Measurements from ENCODE around the gene AQP2. TPM values are rescaled to one million over a fixed set of nuclear protein-coding genes. Genes with fewer than 3 reads are reported as not detected.

Gene AQP2, protein sequence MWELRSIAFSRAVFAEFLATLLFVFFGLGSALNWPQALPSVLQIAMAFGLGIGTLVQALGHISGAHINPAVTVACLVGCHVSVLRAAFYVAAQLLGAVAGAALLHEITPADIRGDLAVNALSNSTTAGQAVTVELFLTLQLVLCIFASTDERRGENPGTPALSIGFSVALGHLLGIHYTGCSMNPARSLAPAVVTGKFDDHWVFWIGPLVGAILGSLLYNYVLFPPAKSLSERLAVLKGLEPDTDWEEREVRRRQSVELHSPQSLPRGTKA
- total RNA-seq = not detected

DNA sequence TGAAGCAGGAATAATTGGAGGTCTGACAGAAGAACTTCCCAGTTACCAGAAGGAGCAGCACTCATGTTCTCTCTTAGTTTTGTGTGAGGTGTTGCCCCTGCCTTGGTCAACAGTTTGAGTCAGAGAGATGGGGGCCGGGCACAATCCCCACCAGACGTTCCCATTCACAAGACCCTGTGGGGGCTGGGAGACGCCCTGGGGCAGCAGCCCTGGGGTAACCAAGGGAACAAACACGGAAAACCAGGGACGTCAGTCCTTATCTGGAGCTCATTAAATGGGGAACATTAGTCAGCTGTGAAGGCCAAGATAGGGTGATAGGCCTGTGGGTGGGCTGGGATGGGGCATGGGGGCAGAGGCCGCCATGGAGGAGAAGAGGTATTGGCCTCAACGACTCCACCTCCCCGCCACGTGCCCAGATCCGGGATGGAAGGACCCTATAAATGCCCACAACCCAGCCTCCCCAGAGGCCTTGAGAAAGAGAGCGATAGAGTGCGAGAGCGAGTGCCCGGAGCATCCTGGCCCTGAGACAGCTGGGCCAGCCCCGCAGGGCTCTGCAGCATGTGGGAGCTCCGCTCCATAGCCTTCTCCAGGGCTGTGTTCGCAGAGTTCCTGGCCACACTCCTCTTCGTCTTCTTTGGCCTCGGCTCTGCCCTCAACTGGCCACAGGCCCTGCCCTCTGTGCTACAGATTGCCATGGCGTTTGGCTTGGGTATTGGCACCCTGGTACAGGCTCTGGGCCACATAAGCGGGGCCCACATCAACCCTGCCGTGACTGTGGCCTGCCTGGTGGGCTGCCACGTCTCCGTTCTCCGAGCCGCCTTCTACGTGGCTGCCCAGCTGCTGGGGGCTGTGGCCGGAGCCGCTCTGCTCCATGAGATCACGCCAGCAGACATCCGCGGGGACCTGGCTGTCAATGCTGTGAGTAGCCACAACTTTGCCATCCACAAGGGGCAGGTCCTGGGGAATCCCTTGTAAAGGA lies at the start of gene AQP2:
TSS of gene AQP2 (plus strand) at position 465 of the 979 bp plus-strand sequence. CDS start at position 559, 94 bp downstream.
- DNase-seq = no peak
- no peak within 1 kb of the TSS for H3K27ac ChIP-seq
- H3K9ac ChIP-seq (ENCODE audit: low read depth in 2 of 2, low read length in 2 of 2) = no peak within 1 kb of the TSS

DNA sequence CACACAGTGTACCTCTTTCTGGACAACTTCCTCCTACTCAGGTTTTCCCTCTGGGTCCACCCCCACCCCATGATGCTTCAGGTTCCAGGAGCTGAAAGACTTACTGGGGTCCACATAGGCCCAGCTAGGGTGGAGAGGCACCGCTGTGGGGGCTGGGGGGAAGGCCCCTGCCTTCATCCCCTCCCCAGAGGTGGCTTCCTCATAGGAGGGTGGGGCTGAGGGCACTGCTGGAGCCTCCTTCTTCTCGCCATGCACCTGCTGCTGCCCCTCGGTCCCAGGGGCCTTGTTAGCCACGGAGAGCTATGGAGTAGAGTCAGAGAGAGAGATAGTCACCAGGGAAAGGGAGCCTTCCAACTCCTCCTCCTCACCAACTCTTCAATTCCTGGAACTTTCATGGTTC lies 49.5 kb upstream of the AQP2 start:
- no peaks in the 10 kb centered on the region for H3K36me3 ChIP-seq
- no peak overlapping the region for H3K4me3 ChIP-seq
- H3K9ac ChIP-seq (ENCODE audit: low read depth in 2 of 2, low read length in 2 of 2) = no peak overlapping the region
- H3K9me3 ChIP-seq = no peaks in the 10 kb centered on the region
- H3K4me1 ChIP-seq = no peaks in the 10 kb centered on the region
- peaks cover 6% of the 10 kb centered on the region for H3K27me3 ChIP-seq
- intact Hi-C loops (cut with DNase I) = no loop called here
- TF ChIP-seq, protein P1, sequence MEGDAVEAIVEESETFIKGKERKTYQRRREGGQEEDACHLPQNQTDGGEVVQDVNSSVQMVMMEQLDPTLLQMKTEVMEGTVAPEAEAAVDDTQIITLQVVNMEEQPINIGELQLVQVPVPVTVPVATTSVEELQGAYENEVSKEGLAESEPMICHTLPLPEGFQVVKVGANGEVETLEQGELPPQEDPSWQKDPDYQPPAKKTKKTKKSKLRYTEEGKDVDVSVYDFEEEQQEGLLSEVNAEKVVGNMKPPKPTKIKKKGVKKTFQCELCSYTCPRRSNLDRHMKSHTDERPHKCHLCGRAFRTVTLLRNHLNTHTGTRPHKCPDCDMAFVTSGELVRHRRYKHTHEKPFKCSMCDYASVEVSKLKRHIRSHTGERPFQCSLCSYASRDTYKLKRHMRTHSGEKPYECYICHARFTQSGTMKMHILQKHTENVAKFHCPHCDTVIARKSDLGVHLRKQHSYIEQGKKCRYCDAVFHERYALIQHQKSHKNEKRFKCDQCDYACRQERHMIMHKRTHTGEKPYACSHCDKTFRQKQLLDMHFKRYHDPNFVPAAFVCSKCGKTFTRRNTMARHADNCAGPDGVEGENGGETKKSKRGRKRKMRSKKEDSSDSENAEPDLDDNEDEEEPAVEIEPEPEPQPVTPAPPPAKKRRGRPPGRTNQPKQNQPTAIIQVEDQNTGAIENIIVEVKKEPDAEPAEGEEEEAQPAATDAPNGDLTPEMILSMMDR (IDR thresholded peaks at IDR 0.05) = no peak
- no peak overlapping the region for H3K27ac ChIP-seq
- no peak for DNase-seq

More for the DNA sequence above, at the start of gene AQP2:
- Histone ChIP-seq H3K4me1 (peaks cover 8% of the 10 kb centered on the region), H3K36me3 (no peaks in the 10 kb centered on the region), H3K9me3 (no peaks in the 10 kb centered on the region), H3K27me3 (peaks cover 12% of the 10 kb centered on the region), H3K4me3 (no peak within 1 kb of the TSS)
- TF ChIP-seq, protein P1 (IDR thresholded peaks at IDR 0.05) = no peak
- intact Hi-C loops (cut with DNase I) = no loop called here

DNA sequence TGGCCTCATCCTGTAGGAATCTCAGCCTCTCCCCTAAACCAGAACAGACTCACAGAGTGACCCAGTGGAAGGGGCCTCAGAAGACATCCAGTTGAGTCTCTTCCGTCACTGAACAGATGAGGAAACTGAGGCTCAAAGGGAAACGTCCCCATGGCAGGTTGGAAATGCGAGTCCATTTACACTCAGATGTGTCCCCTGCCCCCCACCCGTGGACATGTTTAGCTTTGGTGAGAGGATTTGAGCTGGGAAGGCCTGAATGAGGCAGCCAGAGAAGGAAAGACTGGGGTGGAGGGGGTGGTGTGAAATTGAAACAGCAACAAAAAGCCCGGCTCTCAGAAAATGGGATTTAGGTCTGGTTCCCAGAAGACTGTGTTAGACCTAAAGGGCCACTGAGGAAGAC lies 48.6 kb upstream of the AQP2 start:
- Histone ChIP-seq H3K36me3 (no peaks in the 10 kb centered on the region), H3K9me3 (no peaks in the 10 kb centered on the region), H3K9ac (ENCODE audit: low read depth in 2 of 2, low read length in 2 of 2) (no peak overlapping the region), H3K27me3 (peaks cover 6% of the 10 kb centered on the region), H3K4me3 (no peak overlapping the region), H3K4me1 (no peaks in the 10 kb centered on the region), H3K27ac (no peak overlapping the region)
- no peak for DNase-seq
- intact Hi-C loops (cut with DNase I) = no loop called here
- TF ChIP-seq, protein P1 (IDR thresholded peaks at IDR 0.05) = no peak

DNA sequence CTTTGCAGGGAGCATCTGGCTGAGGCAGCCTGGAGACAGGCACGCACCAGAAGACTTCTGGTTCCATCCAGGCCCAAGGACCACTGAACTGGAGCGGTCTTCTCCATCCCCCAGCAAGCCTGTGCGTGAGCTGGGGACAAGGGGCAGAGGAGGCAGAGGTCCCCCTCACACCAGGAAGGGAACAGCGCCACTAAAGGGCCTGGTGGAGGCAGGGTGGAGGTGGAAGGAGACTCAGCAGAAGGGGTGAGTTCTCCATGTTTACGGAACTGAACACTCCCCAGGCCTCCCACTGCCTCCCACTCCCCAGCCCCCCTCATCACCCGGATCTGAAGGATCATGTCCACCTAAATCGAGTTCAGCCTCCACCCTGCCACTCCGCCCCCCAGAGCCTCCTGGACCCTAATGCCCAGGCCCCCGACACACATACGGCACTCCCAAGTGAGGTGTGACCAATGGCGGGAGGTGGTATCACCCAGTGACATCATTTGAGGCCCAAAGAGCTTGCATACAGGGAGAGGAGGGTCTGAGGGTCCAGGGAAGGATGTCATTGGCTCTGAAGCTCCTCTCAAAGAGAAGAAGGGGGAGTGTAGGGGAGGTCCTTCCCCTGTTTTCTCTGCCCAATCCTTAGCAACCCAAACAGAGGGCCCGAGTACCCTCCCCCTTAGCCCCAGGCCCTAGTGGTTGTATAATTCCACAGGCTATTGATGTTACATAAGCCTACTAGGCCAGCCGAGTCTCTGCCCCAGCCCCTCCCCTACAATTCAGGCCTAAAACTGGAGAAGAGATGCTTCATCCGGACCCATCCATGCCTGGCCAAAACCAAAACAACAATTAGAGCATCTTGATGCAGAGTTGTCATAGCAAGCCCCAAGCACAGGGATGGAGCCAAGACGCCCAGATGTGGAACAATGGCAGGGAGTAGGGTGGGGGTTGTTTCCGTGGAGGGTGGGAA lies 47.9 kb upstream of the AQP2 start:
- no peak overlapping the region for H3K27ac ChIP-seq
- H3K36me3 ChIP-seq = no peaks in the 10 kb centered on the region
- H3K27me3 ChIP-seq = peaks cover 6% of the 10 kb centered on the region
- H3K4me1 ChIP-seq = no peaks in the 10 kb centered on the region
- no peaks in the 10 kb centered on the region for H3K9me3 ChIP-seq
- intact Hi-C loops (cut with DNase I) = no loop called here
- DNase-seq = no peak
- H3K9ac ChIP-seq (ENCODE audit: low read depth in 2 of 2, low read length in 2 of 2) = no peak overlapping the region
- H3K4me3 ChIP-seq = no peak overlapping the region
- TF ChIP-seq, protein P1 (IDR thresholded peaks at IDR 0.05) = no peak

DNA sequence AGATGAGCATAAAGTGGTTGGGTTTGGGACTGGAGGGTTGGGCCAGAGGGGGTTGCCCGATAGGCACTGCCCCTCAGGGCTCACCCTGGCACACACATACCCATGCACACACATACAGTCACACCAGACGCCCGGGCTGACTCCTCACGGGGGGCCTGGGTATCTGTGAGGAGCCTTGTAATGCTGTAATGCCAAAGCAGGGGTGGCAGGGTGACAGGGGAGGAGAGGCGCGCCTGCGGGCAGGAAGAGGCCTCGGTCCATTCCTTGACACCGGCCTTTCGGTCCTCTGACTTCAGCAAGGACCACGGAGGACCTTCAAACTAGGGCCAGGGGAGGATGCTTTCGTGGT lies 47.2 kb upstream of the AQP2 start:
- no peak overlapping the region for H3K27ac ChIP-seq
- no peaks in the 10 kb centered on the region for H3K9me3 ChIP-seq
- no peak overlapping the region for H3K9ac ChIP-seq (ENCODE audit: low read depth in 2 of 2, low read length in 2 of 2)
- no peaks in the 10 kb centered on the region for H3K36me3 ChIP-seq
- no peak for DNase-seq
- no peak overlapping the region for H3K4me3 ChIP-seq
- peaks cover 6% of the 10 kb centered on the region for H3K27me3 ChIP-seq
- no peaks in the 10 kb centered on the region for H3K4me1 ChIP-seq
- intact Hi-C loops (cut with DNase I) = no loop called here
- TF ChIP-seq, protein P1 (IDR thresholded peaks at IDR 0.05) = no peak
